Upper lobe of right lung (tissue), 1 donor: ENCODE data around the gene PC. TPM values are rescaled to one million over a fixed set of nuclear protein-coding genes. Genes with fewer than 3 reads are reported as not detected.
A peak's percentile ranks its signal among the peaks of the same experiment; 100 is the strongest.

Experiments
- ATAC-seq: fragments of 200-7000 bp; cut with Tn5 transposase; one replicate; pipeline ENCODE4 v1.9.1; 2020; ENCODE audit warnings: mild to moderate bottlenecking, moderate library complexity
- DNase-seq: peaks from one replicate; pipeline ENCODE4 v3.0.0-alpha.2; 2020
- H3K27ac ChIP-seq: fragments of 200-600 bp; one replicate; pipeline ENCODE4 v1.8.0; 2022
- H3K27me3 ChIP-seq: fragments of 200-600 bp; one replicate; pipeline ENCODE4 v1.8.0; 2022; ENCODE audit warnings: mild to moderate bottlenecking
- H3K36me3 ChIP-seq: fragments of 200-600 bp; one replicate; pipeline ENCODE4 v1.8.0; 2022
- H3K4me1 ChIP-seq: fragments of 200-600 bp; one replicate; pipeline ENCODE4 v1.8.0; 2022
- H3K4me3 ChIP-seq: fragments of 200-600 bp; one replicate; pipeline ENCODE4 v1.8.0; 2022; ENCODE audit warnings: mild to moderate bottlenecking
- H3K9me3 ChIP-seq: fragments of 200-600 bp; one replicate; pipeline ENCODE4 v1.8.0; 2022
- intact Hi-C: fragments of 100-400 bp; cut with DNase I; formaldehyde crosslinking; loops from one replicate; pipeline ENCODE4 v1.11.0; 2022
- total RNA-seq: library from RNA; stranded (reverse); fragmentation: NEBNext Ultra II Directional; extraction: Animal tissue kit (Norgen Biotek cat#: 25700); gene quantifications from one replicate; pipeline ENCODE4 v1.2.1, GENCODE V29; 2021
- TF ChIP-seq, protein P1 (sequence below): fragments of 200-600 bp; IDR thresholded peaks from one replicate; pipeline ENCODE4 v1.8.0; 2022; ENCODE audit warnings: antibody characterized with exemption
- donor health status: DM: no; HTN: yes; CAD: no; lungs with severe emphysema.

Gene PC
- total RNA-seq, 1 donor from 2014 or later: 12.7 TPM

GRCh38 chr11:66932543-66932942 is 25.6 kb downstream of the PC start:
- Histone ChIP-seq H3K27ac (no peak overlapping the region), H3K9me3 (no peaks in the 10 kb centered on the region), H3K4me3 (no peak overlapping the region), H3K36me3 (no peaks in the 10 kb centered on the region), H3K4me1 (no peaks in the 10 kb centered on the region), H3K27me3 (no peaks in the 10 kb centered on the region)
- intact Hi-C loops: no loop called here
- DNase-seq (no peak), ATAC-seq (no peak)
- TF ChIP-seq, protein P1, sequence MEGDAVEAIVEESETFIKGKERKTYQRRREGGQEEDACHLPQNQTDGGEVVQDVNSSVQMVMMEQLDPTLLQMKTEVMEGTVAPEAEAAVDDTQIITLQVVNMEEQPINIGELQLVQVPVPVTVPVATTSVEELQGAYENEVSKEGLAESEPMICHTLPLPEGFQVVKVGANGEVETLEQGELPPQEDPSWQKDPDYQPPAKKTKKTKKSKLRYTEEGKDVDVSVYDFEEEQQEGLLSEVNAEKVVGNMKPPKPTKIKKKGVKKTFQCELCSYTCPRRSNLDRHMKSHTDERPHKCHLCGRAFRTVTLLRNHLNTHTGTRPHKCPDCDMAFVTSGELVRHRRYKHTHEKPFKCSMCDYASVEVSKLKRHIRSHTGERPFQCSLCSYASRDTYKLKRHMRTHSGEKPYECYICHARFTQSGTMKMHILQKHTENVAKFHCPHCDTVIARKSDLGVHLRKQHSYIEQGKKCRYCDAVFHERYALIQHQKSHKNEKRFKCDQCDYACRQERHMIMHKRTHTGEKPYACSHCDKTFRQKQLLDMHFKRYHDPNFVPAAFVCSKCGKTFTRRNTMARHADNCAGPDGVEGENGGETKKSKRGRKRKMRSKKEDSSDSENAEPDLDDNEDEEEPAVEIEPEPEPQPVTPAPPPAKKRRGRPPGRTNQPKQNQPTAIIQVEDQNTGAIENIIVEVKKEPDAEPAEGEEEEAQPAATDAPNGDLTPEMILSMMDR: no peak

GRCh38 chr11:66929753-66930152 is 28.4 kb downstream of the PC start:
- TF ChIP-seq, protein P1: no peak
- H3K4me3 ChIP-seq: no peak overlapping the region
- intact Hi-C loops: no loop called here
- H3K9me3 ChIP-seq: no peaks in the 10 kb centered on the region
- no peaks in the 10 kb centered on the region for H3K36me3 ChIP-seq
- H3K27ac ChIP-seq: no peak overlapping the region
- DNase-seq: no peak
- H3K27me3 ChIP-seq: no peaks in the 10 kb centered on the region
- ATAC-seq: no peak
- no peaks in the 10 kb centered on the region for H3K4me1 ChIP-seq

DNA sequence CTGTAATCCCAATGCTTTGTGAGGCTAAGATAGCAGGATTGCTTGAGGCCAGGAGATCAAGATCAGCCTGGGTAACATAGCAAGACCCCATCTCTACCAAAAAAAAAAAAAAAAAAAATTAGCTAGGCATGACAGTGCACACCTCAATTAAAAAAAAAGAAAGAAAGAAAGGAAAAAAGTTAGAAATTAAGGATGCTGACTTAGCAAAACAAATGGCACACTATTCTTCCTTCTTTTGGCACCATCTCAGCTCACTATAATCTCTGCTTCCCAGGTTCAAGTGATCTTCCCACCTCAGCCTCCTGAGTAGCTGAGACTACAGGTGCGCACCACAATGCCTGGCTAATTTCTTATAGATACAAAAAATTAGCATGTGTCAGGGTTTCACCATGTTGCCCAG is 33.9 kb downstream of the PC start:
- Histone ChIP-seq H3K9me3 (no peaks in the 10 kb centered on the region), H3K4me1 (no peaks in the 10 kb centered on the region), H3K36me3 (no peaks in the 10 kb centered on the region), H3K4me3 (no peak overlapping the region), H3K27ac (no peak overlapping the region), H3K27me3 (no peaks in the 10 kb centered on the region)
- ATAC-seq: no peak
- intact Hi-C loops: no loop called here
- TF ChIP-seq, protein P1: no peak
- DNase-seq: no peak

DNA sequence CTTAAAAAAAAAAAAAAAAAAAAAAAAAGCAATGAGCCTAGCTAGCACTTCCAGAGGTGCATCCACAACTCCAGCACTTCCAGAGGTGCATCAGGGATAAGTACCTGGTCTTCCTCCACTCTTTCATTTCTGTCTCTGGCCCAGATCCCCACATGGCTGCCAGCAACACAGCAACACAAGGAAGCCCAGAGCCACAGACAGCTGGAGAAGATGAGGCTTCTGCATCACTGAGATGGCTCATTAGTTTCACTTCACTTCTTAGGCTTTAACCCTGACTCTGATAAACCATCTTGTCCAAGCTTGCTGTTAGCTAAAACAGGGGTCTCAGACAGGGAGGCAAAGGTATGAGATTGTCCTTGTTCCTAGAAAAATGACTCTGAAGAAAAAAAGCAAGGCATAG is 35.6 kb downstream of the PC start:
- Histone ChIP-seq H3K4me1 (no peaks in the 10 kb centered on the region), H3K27me3 (no peaks in the 10 kb centered on the region), H3K9me3 (no peaks in the 10 kb centered on the region), H3K36me3 (no peaks in the 10 kb centered on the region), H3K27ac (no peak overlapping the region), H3K4me3 (no peak overlapping the region)
- DNase-seq: no peak
- no peak for ATAC-seq
- TF ChIP-seq, protein P1: no peak
- intact Hi-C loops: no loop called here

DNA sequence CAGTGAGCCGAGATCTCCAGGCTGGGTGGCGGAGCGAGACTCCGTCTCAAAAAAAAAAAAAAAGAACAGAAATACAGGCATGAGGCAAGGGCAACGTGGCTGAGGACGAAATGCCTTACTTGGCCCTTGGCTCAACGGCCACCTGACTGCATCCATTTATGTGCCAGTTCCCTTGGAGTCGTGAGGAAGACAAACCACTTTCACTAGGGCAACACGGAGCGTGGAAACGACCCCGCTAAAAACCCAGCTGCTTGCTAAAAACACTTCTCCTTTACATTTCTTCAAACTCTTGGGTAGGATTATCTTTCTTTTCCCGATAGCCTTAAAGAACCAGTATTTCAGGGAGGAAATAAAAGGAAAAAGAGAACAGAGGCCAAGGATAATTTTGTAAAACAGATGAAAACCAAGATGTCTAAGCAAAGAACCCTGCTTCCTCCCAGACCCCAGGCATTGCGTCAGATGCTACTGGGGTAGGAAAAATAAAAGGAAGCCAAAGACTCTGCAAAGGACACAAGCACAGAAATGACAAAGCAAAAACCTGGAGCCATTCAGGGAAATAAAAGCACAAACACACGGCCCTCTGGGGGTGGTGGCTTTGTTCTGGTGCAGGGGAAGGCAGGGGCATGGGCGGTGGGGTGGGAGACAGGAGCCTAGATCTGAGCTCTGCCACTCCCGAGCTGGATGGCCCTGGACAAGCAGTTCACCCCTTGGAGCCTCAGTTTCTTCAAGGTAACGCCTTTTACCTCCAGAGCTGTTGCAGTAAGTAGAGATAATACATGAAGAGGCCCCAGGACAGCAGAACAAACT is 37.0 kb downstream of the PC start:
- Histone ChIP-seq H3K27me3 (no peaks in the 10 kb centered on the region), H3K4me3 (no peak overlapping the region), H3K27ac (no peak overlapping the region), H3K9me3 (no peaks in the 10 kb centered on the region), H3K36me3 (no peaks in the 10 kb centered on the region), H3K4me1 (no peaks in the 10 kb centered on the region)
- no peak for DNase-seq
- TF ChIP-seq, protein P1: no peak
- intact Hi-C loops: no loop called here
- ATAC-seq: peak; percentile 56
